ENCODE measurements around the gene DMPK. TPM values are rescaled to one million over a fixed set of nuclear protein-coding genes. Genes with fewer than 3 reads are reported as not detected.

Gene DMPK
- total RNA-seq, 1 donor from 2014 or later = 42.6 TPM

- no peak for DNase-seq
- TF ChIP-seq CTCF (IDR thresholded peaks at IDR 0.05) = no peak
These were observed 43.9 kb upstream of the DMPK start for GRCh38 chr19:45825917-45826893.

GRCh38 chr19:45825263-45825605 is 42.9 kb upstream of the DMPK start:
- DNase-seq (no peak), ATAC-seq (no peak)
- Histone ChIP-seq H3K36me3 (peaks cover 97% of the 10 kb centered on the region), H3K4me1 (no peaks in the 10 kb centered on the region), H3K9me3 (no peaks in the 10 kb centered on the region), H3K27me3 (ENCODE audit: low read depth) (no peaks in the 10 kb centered on the region), H3K27ac (no peak overlapping the region), H3K4me3 (no peak overlapping the region)
- intact Hi-C loops (cut with DNase I) = no loop called here
- TF ChIP-seq CTCF (IDR thresholded peaks at IDR 0.05) = no peak

More at GRCh38 chr19:45825917-45826893, 43.9 kb upstream of the DMPK start:
- H3K9me3 ChIP-seq = no peaks in the 10 kb centered on the region
- intact Hi-C loops (cut with DNase I) = no loop called here
- no peak overlapping the region for H3K4me3 ChIP-seq
- H3K4me1 ChIP-seq = no peaks in the 10 kb centered on the region
- peaks cover 97% of the 10 kb centered on the region for H3K36me3 ChIP-seq
- H3K27ac ChIP-seq = no peak overlapping the region
- H3K27me3 ChIP-seq (ENCODE audit: low read depth) = no peaks in the 10 kb centered on the region
- ATAC-seq = no peak

- Histone ChIP-seq H3K9me3 (no peaks in the 10 kb centered on the region), H3K4me1 (no peaks in the 10 kb centered on the region), H3K36me3 (peaks cover 97% of the 10 kb centered on the region), H3K27ac (no peak overlapping the region), H3K27me3 (ENCODE audit: low read depth) (no peaks in the 10 kb centered on the region), H3K4me3 (no peak overlapping the region)
- no peak for TF ChIP-seq CTCF (IDR thresholded peaks at IDR 0.05)
- DNase-seq = no peak
- ATAC-seq = no peak
- intact Hi-C loops (cut with DNase I) = no loop called here
These were observed 42.4 kb upstream of the DMPK start for GRCh38 chr19:45824531-45825262.

DNA sequence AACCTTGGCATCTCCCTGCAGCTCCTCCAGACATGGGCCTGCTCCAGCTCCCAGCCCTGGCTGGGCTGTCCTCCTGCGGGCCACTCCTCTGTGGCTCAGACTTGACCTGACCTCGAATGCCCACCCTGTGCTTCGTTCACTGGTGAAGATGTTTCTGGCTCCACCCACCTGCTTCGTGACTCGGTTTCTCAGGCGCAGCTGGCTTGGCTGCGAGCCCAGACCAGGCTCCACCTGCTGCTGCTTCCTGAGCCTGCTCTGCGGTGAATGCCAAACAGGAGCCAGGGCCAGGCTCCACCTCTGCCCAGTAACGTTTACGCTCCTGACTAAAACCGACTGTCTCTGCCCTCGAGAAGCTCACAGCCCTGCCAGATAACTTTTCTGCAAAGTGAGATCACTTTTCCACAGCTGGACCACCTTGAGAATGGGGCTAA is 41.8 kb upstream of the DMPK start:
- no peak for TF ChIP-seq CTCF (IDR thresholded peaks at IDR 0.05)
- no peak for ATAC-seq
- H3K27me3 ChIP-seq (ENCODE audit: low read depth) = no peaks in the 10 kb centered on the region
- no peaks in the 10 kb centered on the region for H3K9me3 ChIP-seq
- H3K36me3 ChIP-seq = peaks cover 91% of the 10 kb centered on the region
- DNase-seq = no peak
- no peak overlapping the region for H3K4me3 ChIP-seq
- intact Hi-C loops (cut with DNase I) = no loop called here
- H3K27ac ChIP-seq = no peak overlapping the region
- H3K4me1 ChIP-seq = no peaks in the 10 kb centered on the region

GRCh38 chr19:45823182-45823581 is 40.9 kb upstream of the DMPK start:
- DNase-seq = no peak
- Histone ChIP-seq H3K36me3 (peaks cover 82% of the 10 kb centered on the region), H3K27ac (no peak overlapping the region), H3K4me3 (no peak overlapping the region), H3K9me3 (no peaks in the 10 kb centered on the region), H3K4me1 (no peaks in the 10 kb centered on the region), H3K27me3 (ENCODE audit: low read depth) (no peaks in the 10 kb centered on the region)
- ATAC-seq = no peak
- intact Hi-C loops (cut with DNase I) = no loop called here
- no peak for TF ChIP-seq CTCF (IDR thresholded peaks at IDR 0.05)

Data from lower lobe of right lung (tissue), 2 donors.